Smooth muscle cell (in vitro differentiated cells): Measurements from ENCODE around the gene SLIT3. TPM values are rescaled to one million over a fixed set of nuclear protein-coding genes. Genes with fewer than 3 reads are reported as not detected.
A peak's percentile ranks its signal among the peaks of the same experiment; 100 is the strongest.

Experiments used
- DNase-seq: peaks from one replicate; lab custom pipeline; 2025; ENCODE audit not compliant: unreplicated experiment; lab: John Stamatoyannopoulos, UW
- H2AFZ ChIP-seq: fragments of 200-600 bp; sonication (generic); 2 replicates; pipeline ENCODE4 v1.6.0; 2016; ENCODE audit warnings: antibody characterized with exemption, low read depth, mild to moderate bottlenecking
- H3F3A ChIP-seq: fragments of 200-600 bp; sonication (generic); 2 replicates; pipeline ENCODE4 v1.6.0; 2017; ENCODE audit warnings: antibody characterized with exemption, low read depth
- H3K27ac ChIP-seq: fragments of 200-600 bp; sonication (generic); 2 replicates; pipeline ENCODE4 v1.5.1; 2016; ENCODE audit warnings: low read depth, mild to moderate bottlenecking
- H3K27me3 ChIP-seq: fragments of 200-600 bp; sonication (generic); 2 replicates; pipeline ENCODE4 v1.6.1; 2016; ENCODE audit warnings: low read depth, mild to moderate bottlenecking
- H3K36me3 ChIP-seq: fragments of 200-600 bp; sonication (generic); 2 replicates; pipeline ENCODE4 v1.5.1; 2016; ENCODE audit warnings: low read depth
- H3K4me1 ChIP-seq: fragments of 200-600 bp; sonication (generic); 2 replicates; pipeline ENCODE4 v1.5.1; 2016; ENCODE audit warnings: low read depth
- H3K4me2 ChIP-seq: fragments of 200-600 bp; sonication (generic); 2 replicates; pipeline ENCODE4 v1.6.0; 2016; ENCODE audit warnings: mild to moderate bottlenecking
- H3K4me3 ChIP-seq: fragments of 200-600 bp; sonication (generic); 2 replicates; pipeline ENCODE4 v1.5.1; 2016; ENCODE audit warnings: mild to moderate bottlenecking
- H3K79me2 ChIP-seq: fragments of 200-600 bp; sonication (generic); 2 replicates; pipeline ENCODE4 v1.6.0; 2016; ENCODE audit warnings: low read depth, mild to moderate bottlenecking
- H3K9ac ChIP-seq: fragments of 200-600 bp; sonication (generic); 2 replicates; pipeline ENCODE4 v1.6.0; 2016; ENCODE audit warnings: low read depth
- H3K9me3 ChIP-seq: fragments of 200-600 bp; sonication (generic); replicated peaks from 2 replicates; pipeline ENCODE4 v1.5.1; 2016; ENCODE audit warnings: low read depth
- H4K20me1 ChIP-seq: fragments of 200-600 bp; sonication (generic); 2 replicates; pipeline ENCODE4 v1.6.0; 2016; ENCODE audit warnings: low read depth
- CTCF ChIP-seq: fragments of 200-600 bp; sonication (generic); IDR thresholded peaks from 2 replicates; pipeline ENCODE4 v1.5.1; 2017; ENCODE audit warnings: borderline replicate concordance, mild to moderate bottlenecking, antibody characterized with exemption; ENCODE audit not compliant: insufficient read depth, poor library complexity, severe bottlenecking
- WGBS: methylation state at CpG from one replicate; pipeline ENCODE4 v1.1.7; 2016; ENCODE audit warnings: low lambda C conversion rate; 5-methylcytosine and 5-hydroxymethylcytosine counted together
- polyA plus RNA-seq: library from polyadenylated mRNA; unstranded; fragments of >200 nt; fragmentation: Nextera tagmentation; extraction: Ambion mirVana; gene quantifications from 2 replicates; pipeline ENCODE4 v1.2.1, GENCODE V29; 2016
- total RNA-seq: library from RNA; depleted of rRNA; stranded (reverse); fragments of >200 nt; gene quantifications from 2 replicates; pipeline ENCODE4 v1.2.3, GENCODE V29; 2014

SLIT3 gene
- total and polyA plus RNA-seq, 2 experiments from 2014 or later: 25.4 to 29.5 TPM

- Histone ChIP-seq H3K27ac (no peak overlapping the region), H3K4me3 (no peak overlapping the region), H3F3A (no peaks in the 10 kb centered on the region), H3K4me2 (peak overlapping the region; percentile 55), H3K79me2 (no peaks in the 10 kb centered on the region), H3K4me1 (no peaks in the 10 kb centered on the region), H3K9me3 (no peaks in the 10 kb centered on the region), H3K9ac (no peak overlapping the region), H2AFZ (no peak overlapping the region), H3K36me3 (no peaks in the 10 kb centered on the region), H3K27me3 (peaks cover 3% of the 10 kb centered on the region), H4K20me1 (no peaks in the 10 kb centered on the region)
- TF ChIP-seq CTCF: no peak
- no peak for DNase-seq
- 89% methylated on average over 7 of the region's 7 CpGs for WGBS
Measured at GRCh38 chr5:168921147-168921866, 379.6 kb downstream of the SLIT3 start.

- Histone ChIP-seq H3F3A (no peaks in the 10 kb centered on the region), H3K79me2 (no peaks in the 10 kb centered on the region), H4K20me1 (no peaks in the 10 kb centered on the region), H3K36me3 (no peaks in the 10 kb centered on the region), H3K4me3 (no peak overlapping the region), H3K4me2 (peak overlapping the region; percentile 55), H3K4me1 (no peaks in the 10 kb centered on the region), H3K9me3 (no peaks in the 10 kb centered on the region), H3K9ac (no peak overlapping the region), H3K27me3 (peaks cover 3% of the 10 kb centered on the region), H2AFZ (no peak overlapping the region), H3K27ac (no peak overlapping the region)
- TF ChIP-seq CTCF: no peak
- DNase-seq: no peak
- 57% methylated on average over 14 of the region's 14 CpGs for WGBS
Measured at GRCh38 chr5:168920019-168920810, 380.7 kb downstream of the SLIT3 start.

GRCh38 chr5:168917947-168918600 lies 382.9 kb downstream of the SLIT3 start:
- Histone ChIP-seq H4K20me1 (no peaks in the 10 kb centered on the region), H3K4me3 (no peak overlapping the region), H3K27ac (no peak overlapping the region), H3F3A (no peaks in the 10 kb centered on the region), H3K9me3 (no peaks in the 10 kb centered on the region), H2AFZ (no peak overlapping the region), H3K79me2 (no peaks in the 10 kb centered on the region), H3K27me3 (peaks cover 3% of the 10 kb centered on the region), H3K4me1 (no peaks in the 10 kb centered on the region), H3K4me2 (no peak overlapping the region), H3K9ac (no peak overlapping the region), H3K36me3 (no peaks in the 10 kb centered on the region)
- no peak for TF ChIP-seq CTCF
- WGBS: 88% methylated on average over 4 of the region's 4 CpGs
- no peak for DNase-seq
